ENCODE measurements around the gene SRSF1.

The SRSF1 gene

GRCh38 chr17:58010067-58010799, 3.2 kb upstream of the SRSF1 start:
- DNase-seq, result no peak

DNA sequence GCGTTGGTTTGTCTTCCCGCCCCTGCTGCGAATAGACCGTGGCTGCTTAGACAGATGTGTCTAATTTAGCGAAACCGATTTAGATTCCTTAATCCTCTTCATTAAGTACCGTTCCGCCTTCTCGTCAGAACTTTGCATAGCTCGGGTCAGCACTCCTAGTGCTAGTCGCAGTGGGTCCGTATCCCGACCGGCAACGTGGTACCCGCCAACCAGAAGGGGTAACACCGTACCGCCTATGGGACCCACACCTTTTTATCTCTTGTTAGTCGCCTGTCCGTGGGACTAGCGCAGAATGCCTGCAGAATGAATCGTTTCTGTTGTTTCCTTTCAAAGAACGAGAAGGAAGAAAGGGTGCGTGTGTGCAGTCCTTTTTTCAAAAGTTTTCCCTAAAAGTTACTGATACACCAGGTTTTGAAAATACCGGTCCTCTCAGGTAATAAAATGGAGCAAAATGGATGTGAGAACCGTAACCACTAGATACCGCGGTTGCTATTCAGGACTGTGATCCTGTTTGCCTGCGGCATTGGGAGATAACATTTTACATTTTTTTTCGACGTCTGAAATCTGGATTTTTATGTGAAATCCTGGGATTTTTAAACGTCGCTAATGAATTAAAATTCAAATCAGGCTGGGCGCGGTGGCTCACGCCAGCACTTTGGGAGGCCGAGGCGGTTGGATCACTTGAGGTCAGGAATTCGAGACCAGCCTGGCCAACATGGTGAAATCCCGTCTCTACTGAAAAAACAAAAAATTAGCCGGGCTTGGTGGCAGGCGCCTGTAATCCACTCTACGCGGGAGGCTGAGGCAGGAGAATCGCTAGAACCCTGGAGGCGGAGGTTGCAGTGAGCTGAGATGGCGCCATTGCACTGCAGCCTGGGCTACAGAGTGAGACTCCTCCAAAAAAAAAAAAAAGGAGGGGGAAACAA, 998 bp upstream of the SRSF1 start:
- DNase-seq, result no peak

GRCh38 chr17:58006560-58006923, 504 bp downstream of the SRSF1 start:
- peak; percentile 35 for DNase-seq

DNA sequence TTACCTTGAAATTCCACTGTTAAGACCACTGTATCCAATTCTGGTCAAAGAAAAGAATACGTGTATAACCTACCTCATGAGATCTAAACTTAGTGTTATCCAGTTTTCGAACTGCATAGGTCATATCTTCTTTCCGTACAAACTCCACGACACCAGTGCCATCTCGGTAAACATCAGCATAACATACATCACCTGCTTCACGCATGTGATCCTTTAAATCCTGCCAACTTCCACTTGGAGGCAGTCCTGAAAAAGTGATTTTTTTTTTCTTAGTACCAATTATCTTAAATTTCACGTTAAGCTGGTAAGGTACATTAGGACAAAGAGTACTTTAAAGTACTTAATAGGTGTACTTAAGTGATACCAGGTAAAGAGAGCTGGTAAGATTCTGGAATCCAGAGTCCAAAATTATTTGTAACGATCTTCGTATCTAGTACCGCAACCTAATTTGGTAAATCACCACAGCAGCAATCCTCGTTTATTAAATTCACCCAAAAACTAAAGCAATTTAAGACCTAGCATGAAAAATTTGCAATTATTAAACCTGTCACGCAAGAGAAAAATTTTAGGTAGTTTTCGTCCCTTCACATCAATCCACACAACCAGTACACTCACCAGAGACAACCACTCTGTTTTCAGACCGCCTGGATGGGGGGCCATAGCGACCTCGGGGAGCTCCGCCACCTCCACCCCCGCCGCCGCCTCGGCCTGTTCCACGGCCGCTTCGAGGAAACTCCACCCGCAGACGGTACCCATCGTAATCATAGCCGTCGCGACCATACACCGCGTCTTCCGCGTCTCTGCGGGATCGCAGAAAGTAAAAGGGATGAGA, 1.1 kb downstream of the SRSF1 start:
- no peak for DNase-seq

GRCh38 chr17:58005031-58005727, 1.9 kb downstream of the SRSF1 start:
- DNase-seq, result no peak

DNA sequence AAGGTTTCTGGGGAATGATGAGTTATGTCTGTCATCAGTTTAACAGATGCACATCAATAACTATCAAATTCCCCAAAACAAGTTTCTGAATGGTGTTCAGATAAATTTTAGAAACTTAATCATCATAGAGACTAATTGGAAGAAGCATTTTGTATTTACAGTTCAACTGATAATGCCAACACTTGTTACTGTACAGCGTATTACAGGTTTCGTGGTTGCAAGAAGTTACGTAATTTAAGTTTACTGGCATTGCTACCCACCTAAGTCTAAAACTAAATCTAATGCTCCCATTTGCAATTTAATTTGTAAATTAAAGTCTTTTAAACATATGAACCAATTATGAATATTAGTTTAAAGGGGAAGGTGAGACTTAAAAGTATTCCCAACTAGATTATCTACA, 3.0 kb downstream of the SRSF1 start:
- no peak for DNase-seq

- no peak for DNase-seq
Observed at GRCh38 chr17:58002973-58003372, 4.1 kb downstream of the SRSF1 start.

- no peak for DNase-seq
Observed at GRCh38 chr17:58002154-58002948, 4.7 kb downstream of the SRSF1 start.

- no peak for DNase-seq
Observed at GRCh38 chr17:58001461-58002124, 5.5 kb downstream of the SRSF1 start.

GRCh38 chr17:57999496-58000017, 7.5 kb downstream of the SRSF1 start:
- DNase-seq, result no peak

DNA sequence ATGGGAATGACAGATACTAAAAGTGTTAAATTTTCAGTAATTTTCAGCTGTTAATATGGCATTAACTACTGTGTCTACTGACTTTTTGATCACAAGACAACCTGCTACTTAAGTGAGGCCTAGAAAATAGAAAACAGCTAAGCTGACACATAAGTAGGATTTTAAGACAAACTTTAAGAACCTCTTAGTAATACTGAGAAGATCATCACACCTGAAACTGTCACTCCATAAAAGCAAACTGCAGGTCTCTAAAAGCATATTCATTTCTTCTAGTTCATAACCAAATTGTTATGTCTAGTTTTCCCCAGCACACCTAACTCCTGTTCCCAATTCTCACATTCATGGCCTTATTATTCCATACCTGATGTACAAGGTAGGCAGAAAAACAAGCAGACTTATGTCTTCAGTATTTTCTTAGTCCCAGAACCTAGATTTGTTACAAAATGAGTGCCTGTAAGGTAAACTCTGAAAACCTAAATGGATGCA, 8.0 kb downstream of the SRSF1 start:
- DNase-seq, result no peak

DNA sequence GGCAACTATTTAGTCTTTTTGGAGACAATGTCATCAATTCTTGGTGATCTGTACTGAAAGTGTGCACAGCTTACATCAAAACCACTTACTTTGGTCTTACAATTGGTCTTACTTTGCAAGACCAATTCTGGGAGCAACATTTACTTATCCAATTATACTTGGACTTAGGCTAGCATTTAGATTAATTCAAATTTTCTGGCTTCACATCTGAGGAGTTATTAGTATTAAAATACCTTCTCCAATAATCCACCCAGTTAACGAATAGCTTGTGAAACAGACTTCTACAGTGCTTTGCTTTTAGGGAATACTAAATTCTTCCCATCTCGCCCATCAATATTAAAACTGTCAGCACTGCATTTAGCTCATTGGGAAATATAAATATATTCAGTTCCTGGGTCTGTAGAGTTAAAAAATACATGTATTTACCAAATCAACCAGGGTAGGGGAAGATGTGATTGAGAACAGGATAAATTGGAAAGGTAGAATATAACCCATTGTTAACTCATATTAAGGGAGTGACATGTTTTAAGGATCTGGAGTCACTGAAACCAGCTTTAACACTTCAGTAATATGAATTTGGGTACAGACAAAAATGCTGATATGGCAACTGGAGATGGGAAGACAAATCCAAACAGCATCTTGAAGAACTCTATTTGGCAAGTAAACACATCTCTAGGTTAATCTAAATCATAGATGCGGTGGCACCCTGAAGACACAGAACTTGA, 9.8 kb downstream of the SRSF1 start:
- no peak for DNase-seq

- peak; percentile 26 for DNase-seq
Observed at GRCh38 chr17:57995076-57995956, 11.7 kb downstream of the SRSF1 start.

DNA sequence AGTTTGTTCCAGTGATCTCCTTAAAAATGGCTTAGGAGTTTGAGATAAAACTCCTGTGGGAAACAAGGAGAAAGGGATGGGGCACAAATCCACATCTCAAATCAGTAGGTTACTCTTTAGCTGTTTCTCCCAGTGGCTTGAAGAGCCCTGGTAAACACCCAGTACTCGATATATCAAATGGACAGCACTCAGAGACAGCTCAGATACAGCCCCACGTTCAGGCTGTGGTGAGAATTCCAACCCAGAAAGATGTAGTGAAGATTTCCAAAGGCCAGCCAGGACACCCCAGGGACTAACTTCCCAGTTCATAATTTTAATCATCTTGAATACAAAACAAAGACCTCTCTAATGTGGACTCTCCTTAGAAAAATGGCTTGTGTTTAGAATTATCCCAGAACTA, 12.6 kb downstream of the SRSF1 start:
- DNase-seq, result no peak

DNA sequence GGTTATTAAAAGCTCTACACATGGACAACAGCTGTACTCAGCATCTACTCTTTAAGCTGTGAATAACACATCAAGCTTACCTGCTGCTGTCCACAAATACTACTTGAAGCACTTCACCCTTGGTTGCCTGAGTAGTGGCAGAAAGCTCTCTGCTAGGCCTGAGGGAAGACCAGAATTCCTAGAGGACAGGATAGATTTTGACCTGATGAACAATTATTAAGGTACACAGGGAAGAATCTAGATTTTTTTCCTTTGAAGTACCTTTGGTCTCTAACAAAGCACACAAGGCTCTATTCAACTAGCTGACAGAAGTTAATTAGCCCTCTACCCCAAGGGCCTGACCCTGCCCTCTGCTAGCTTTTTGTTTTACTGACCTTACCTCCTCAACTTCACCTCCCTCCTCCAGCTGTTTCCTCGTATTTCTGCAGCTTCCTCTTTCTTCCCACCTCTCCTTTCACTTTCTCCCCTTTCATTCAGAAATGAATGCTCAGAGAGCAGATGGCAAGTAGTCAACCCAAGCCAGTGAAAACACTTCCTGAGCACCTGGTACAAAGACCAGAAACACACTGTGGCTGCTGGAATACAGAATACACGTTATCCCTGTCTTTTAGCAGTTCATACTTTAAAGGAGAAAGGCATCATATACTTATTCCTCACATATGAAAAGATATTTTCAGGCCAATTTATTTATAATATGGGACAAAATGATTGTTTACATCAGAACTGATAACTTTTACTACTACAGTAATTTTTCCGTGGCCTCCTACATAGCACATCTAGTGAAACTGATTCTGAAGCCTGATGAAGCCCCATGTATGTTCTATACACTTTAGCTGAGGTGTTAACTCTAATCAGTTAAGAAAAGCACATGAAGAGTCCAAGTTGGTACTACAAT, 13.3 kb downstream of the SRSF1 start:
- DNase-seq, result no peak

- DNase-seq, result no peak
Observed at GRCh38 chr17:57991537-57991936, 15.5 kb downstream of the SRSF1 start.

DNA sequence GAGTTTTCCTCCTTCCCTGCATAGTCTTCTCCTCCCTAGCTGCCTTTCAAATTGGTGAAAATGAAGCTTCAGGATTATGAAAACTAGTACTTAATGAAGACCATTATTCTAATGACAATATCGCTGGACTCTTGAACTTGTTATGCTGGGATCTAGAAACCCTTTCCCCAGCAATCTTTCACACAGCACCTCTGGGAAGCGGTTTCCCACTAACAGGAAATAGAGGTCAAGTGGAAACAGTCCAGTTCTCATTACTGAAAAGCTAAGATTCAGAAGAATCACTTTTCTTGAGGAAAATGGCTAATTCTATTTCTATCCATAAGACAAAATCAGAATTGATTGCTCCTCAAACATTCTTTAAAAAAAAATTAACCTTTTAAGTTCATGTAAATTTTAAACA, 17.0 kb downstream of the SRSF1 start:
- DNase-seq, result no peak
